GM21447 (cell line): Measurements from ENCODE around the gene PTPRR.
"Not testable (repeated sequence)": the region's sequence is repeated elsewhere in the genome, so short reads cannot be mapped to it uniquely, and the experiment has no call there.

Source experiments
- ATAC-seq: cut with Tn5 transposase; IDR thresholded peaks from one replicate; pipeline ENCODE4 v1.9.1; 2021; ENCODE audit not compliant: unreplicated experiment

PTPRR gene

DNA sequence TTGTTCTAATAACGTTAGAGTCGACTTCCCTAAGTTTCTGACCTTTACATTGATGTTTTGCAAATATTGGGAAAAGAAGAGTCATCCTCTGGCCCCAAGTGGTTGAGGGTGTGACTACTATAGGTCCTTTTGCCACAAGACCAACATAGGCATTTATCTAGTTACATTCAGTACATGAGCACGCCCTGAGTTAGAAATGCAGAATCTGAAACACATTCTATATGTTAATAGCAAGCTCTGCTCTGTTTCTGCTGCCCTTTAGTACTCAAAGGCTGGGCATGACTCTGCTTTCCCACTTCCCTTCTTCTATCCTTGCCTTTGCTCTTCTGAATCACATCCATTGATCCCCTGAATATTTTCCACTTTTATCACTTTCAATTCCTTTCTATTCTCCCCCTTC, 168.2 kb downstream of the PTPRR start:
- ATAC-seq: no peak

GRCh38 chr12:70749931-70750330, 170.6 kb downstream of the PTPRR start:
- ATAC-seq: no peak

DNA sequence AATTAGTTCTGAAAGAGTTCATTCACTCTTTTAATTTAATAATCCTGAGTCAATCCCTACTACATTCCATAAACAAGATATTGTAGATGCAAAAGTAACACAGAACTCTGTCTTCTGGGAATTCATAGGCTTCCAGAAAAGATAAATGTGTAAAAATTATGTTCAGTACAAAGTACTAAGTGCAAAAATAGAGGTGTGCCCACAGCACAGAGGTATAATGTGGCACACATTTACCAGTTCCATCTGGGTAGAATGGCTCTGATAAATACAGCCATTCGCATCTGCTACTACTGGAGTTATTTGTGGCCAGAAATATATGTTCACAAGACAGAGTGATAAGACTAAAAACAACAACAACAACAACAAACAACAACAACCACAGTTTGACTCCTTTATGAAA, 171.7 kb downstream of the PTPRR start:
- ATAC-seq: no peak

- no peak for ATAC-seq
These were observed 172.9 kb downstream of the PTPRR start for GRCh38 chr12:70747445-70748260.

DNA sequence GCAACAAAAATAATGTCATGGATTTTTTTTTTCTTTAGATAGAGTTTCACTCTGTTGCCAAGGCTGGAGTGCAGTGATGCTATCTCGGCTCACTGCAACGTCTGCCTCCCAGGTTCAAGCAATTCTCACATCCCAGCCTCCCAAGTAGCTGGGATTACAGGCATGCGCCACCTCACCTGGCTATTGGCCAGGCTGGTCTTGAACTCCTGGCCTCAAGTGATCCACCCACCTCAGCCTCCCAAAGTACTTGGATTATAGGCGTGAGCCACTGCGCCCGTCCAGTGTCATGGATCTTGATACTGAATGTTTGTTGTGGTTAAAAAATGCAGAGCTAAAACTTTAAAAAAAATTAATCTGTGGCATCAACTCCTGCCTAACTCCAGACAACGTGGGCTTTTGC, 175.5 kb downstream of the PTPRR start:
- no peak for ATAC-seq

DNA sequence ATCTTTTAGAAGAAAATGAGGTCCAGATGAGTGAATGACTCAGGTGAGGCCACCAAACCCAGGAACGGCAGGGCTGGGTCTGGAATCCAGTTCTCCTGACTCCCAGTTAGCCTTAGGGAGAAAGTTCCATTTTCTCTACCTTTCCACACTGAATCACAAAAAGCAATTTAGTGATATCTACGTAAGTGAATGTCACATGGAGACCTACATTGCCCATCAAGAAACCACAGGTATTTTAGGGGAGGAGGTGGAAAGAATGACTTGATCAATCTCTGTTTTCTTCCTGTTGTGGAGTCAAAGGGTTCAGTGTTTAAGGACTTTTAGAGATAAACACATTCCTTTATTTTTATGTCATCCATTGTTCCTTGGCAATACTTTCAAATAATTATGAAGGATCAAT, 176.4 kb downstream of the PTPRR start:
- ATAC-seq: no peak

DNA sequence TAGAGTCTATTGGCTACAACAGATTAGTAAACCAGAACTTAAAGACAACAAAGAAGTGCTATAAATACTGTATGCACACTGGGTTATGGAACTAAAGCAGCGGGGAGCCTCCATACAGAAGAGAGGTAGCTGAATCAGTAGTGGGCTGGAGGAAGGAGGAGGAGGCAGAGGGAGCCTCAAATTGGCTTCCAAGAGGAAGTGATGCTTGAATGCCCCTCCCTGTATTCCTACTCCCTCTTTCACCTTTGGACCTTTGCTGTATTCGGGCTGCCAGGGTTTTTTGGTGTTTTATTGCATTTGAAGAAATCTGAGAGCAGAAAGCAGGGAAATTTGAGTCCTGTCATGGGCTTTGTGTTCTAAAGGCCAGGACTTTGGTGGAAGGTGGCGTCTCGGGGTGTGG, 179.3 kb downstream of the PTPRR start:
- no peak for ATAC-seq

GRCh38 chr12:70739756-70740155, 180.8 kb downstream of the PTPRR start:
- no peak for ATAC-seq

GRCh38 chr12:70736351-70737133, 184.0 kb downstream of the PTPRR start:
- no peak for ATAC-seq

GRCh38 chr12:70735197-70735596, 185.3 kb downstream of the PTPRR start:
- ATAC-seq: not testable (repeated sequence)

DNA sequence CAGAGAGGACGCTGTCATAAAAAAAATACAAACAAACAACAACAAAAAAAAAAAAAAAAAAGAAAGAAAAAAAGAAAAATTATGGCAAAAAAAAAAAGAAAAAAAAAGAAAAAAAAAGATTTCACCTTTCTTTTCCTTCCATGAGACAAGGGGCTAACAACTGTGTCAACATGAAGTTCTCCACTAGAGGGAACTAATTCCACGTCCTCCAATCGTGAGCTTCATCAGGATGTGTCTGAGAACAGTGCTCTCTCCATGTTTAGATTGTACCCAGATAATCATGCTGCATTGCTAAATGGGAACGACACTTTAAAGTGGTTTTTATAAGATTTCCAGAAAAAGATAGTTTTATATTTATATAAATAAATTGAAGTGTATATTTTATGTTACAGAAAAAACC, 187.2 kb downstream of the PTPRR start:
- peak; percentile 91 for ATAC-seq

DNA sequence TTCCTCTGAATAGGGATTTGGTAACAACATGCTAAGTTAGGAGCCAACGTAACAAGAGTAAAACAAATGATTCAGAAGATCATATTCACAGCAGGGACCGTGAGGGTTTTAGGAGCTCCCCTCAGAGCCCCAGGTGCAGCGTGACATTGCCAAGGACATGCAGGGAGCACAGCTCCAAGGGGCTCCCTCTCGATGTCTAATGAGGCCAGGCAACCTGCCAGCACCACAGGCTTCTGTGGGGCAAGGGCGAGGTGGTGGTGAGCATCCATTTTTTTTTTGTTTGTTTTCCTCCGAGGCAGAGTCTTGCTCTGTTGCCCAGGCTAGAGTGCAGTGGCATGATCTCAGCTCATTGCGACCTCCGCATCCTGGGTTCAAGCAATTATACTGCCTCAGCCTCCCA, 188.3 kb downstream of the PTPRR start:
- no peak for ATAC-seq

DNA sequence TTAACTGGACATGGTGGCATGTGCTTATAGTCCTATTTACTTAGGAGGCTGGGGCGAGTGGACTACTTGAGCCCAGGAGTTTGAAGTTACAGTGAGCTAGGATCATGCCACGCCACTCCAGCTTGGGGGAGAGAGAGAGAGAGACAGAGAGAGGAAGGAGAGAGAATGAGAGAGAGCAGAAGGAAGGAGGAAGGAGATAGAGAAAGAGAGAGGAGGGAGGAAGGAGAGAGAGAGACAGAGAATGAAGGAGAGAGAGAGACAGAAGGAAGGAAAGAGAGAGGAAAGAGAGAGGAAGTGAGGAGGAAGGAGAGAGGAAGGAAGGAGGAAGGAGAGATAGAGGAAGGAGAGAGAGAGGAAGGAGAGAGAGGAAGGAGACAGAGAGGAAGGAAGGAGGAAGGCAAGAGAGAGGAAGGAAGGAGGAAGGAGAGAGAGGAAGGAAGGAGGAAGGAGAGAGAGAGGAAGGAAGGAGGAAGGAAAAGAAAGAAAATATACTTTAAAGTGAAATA, 189.8 kb downstream of the PTPRR start:
- ATAC-seq: no peak

- no peak for ATAC-seq
These were observed 196.1 kb downstream of the PTPRR start for GRCh38 chr12:70724444-70724843.

- ATAC-seq: no peak
These were observed 197.8 kb downstream of the PTPRR start for GRCh38 chr12:70722584-70723343.

- ATAC-seq: no peak
These were observed 198.7 kb downstream of the PTPRR start for GRCh38 chr12:70721656-70722357.

DNA sequence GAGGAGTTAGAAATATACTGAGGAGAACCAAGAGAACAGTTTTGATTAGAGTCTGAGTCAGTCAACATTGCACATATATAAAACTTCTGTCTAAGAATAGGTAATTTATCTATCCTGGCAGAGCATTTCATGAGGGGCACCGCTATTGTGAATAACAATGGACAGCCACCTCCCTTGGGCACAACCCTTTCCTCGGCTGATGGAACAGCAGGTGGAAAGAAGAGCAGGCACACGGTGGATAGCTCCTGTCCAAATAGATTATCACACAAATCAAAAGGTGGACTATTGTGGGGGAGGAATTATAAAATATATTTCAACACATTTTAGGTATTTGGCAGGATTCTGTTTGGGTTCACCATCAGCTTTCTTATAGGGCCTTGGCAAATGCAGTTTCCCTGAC, 199.3 kb downstream of the PTPRR start:
- ATAC-seq: no peak

DNA sequence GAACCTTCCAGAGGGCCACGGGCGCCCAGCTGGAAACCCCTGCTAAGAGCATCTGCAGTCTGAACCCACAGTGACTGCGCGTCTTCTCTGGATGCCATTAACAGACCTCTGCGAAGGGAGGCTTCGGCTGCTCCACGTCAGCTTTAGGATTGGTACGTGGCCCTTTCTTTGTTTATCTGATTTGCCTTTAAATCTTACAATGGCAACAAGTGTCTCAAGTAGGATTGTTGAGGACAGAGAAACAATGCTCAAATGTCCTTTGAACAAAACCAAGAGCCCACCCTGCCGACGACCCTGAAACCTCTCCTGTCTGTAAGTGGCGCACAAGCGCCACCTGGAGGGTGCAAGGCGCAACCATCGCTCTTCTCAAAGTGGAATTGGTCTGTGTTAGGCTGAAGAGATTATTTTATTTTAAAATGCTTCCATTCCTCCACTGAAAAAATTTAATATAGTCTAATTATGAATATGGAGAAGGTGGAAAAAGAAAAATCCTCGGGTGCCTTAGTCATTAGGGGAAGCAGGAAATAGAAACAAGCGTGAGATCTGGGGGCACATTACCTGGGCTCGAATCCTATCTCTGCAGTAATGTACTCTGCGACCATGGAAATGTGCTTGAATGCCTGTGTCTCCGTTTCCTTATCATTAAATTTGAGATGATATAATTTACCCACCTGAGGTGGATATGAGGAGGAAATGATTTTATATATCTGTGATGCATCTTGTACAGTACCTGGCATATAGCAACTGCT, 200.7 kb downstream of the PTPRR start:
- ATAC-seq: no peak

DNA sequence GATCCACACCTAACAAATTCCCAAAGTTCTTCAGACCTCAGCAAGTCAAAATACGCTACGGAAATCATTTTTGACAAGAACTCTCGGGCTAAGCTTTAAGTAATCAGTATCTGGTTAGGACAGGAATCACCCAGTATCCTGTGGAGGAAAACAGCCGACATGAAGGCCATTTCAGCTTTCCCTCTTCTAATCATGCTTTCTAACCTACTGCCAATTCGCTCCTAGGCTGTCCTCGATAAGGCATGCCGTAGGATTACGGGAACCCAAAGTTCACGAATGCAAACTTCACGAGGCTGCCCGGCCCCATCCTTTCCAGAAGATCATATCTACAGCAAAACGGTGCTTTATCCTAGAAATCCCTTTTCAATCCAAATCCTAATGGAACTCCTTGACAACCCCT, 201.5 kb downstream of the PTPRR start:
- no peak for ATAC-seq

GRCh38 chr12:70711831-70712230, 208.7 kb downstream of the PTPRR start:
- no peak for ATAC-seq
